ENCODE measurements around the gene RAP1GDS1.
"Not testable (repeated sequence)": the region's sequence is repeated elsewhere in the genome, so short reads cannot be mapped to it uniquely, and the experiment has no call there.

Gene RAP1GDS1

DNA sequence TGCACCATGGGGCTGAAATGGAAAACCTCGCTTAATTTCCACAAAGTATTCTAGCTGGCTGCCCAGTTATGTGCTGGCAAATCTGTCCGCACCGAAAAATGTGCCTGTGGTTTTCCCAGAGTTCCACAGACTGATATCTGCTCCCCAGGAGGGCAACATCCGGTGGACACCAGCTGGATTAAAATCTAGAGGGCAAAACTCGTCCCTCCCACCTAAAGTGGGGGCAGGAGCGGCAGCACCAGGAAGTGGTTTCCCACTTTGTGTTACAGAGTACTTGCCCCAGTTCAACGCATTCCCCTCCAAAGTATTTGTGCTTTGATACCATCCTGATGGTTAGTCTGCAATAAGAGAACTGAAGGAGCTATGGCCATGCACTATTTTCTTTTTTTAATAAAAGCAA lies 209.6 kb downstream of the RAP1GDS1 start:
- DNase-seq (ENCODE audit: extremely low spot score, insufficient read length, low read depth) (no peak), FAIRE-seq (no peak)

DNA sequence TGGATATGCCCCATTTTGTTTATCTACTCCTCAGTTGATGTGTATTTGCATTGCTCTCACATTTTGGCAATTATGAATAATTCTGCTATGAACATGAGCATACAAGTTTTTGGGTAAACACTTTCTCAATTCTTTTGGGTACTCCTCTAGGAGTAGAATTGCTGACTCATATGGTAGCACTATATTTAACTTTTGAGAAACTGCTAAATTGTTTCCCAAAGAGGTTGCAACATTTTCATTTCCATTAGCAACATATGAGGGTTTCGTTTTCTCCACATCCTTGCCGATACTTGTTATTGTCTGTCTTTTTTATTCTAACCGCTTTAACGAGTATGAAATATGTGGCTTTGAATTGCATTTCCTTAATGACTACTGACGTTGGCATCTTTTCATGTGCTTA lies 211.9 kb downstream of the RAP1GDS1 start:
- DNase-seq (ENCODE audit: extremely low spot score, insufficient read length, low read depth): no peak
- FAIRE-seq: no peak

DNA sequence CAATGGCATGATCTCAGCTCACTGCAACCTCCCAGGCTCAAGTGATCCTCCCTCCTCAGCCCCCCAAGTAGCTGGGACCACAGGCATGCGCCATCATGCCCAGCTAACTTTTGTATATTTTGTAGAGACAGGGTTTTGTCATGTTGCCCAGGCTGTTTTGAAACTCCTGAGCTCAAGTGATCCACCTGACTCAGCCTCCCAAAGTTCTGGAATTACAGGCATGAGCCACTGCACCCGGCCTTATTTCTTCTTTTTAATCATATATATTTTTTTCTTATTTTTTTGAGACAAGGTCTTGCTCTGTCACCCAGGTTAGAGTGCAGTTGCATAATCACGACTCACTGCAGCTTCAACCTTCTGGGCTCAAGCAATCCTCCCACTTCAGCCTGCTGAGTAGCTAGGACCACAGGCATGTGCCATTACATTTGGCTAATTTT lies 213.2 kb downstream of the RAP1GDS1 start:
- no peak for DNase-seq (ENCODE audit: extremely low spot score, insufficient read length, low read depth)
- no peak for FAIRE-seq

DNA sequence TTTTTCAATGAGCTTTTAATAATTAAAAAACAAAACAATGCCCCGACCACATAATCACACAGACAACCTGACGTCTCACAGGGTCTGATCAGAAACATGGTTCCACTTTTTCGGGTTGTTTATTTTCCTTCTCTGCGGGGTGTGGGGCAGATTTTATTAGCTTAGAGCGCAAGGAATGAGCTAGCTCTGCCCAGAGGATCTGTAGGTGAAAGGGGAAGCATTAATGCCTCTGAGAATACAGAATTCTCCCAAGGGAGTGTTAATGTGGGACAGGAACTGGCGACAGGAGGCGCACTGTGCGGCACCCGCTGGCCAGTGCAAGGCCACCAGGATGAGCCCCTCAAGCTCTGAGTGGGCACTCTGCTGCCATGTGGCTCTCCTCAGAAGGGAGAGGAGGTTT lies 215.7 kb downstream of the RAP1GDS1 start:
- no peak for FAIRE-seq

DNA sequence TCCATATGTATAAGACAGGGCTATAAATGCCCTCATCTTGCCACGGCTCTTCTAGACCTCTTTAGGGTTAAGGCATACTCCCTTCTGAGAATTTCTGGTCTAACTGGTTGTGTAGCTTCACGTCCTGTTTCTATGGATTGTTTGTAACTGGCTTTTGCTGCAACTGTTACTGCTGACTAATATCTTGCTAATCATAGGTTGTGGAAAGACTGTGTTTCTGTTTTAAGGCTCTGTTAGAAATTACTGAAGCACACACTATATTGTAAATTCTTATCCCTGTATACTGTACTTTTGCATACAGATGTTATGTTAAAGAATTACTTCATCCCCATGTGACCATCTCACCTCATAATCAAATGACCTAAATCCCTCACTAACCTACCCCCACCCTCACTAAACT lies 218.4 kb downstream of the RAP1GDS1 start:
- DNase-seq (ENCODE audit: extremely low spot score, insufficient read length, low read depth): not testable (repeated sequence)
- FAIRE-seq: peak; percentile 38

More for the DNA sequence above, 215.7 kb downstream of the RAP1GDS1 start:
- DNase-seq (ENCODE audit: extremely low spot score, insufficient read length, low read depth): no peak

DNA sequence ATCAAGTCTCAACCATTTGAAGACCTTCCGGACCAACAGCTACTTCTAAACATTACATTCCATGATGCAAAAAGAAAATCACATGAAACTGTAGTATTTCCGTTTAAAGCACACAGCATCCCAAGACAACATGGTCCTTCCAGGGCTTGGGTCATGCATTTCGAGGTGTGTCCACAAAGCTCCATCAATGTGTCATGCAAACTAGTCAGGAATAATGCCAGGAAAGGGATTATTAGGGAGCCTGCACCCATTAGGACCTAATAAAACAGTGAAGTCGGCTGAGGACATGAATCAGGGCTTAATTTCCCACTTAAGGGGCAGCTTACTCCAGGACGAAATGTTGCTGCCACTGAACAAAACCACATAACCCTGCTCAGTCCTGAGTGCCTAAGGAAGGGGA lies 219.4 kb downstream of the RAP1GDS1 start:
- FAIRE-seq (no peak), DNase-seq (ENCODE audit: extremely low spot score, insufficient read length, low read depth) (no peak)

DNA sequence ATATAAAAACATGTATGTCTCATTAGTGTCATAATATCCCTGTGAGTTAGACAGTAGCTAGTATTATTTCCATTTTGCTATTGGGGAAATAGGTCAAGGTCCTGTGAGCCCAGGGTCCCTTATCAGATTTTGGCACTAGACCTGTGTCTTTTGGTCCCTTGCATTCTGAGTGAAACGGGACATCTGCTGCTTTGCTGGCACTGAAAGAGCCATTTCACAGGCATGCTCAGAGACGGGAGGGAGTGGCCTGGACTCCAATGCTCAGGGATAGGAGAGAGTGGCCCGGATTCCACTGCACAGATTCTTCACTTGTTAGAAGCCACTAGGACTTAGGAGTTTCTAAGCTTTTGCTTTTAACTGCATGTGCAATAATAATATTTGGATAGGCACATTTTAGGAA lies 220.0 kb downstream of the RAP1GDS1 start:
- FAIRE-seq (no peak), DNase-seq (ENCODE audit: extremely low spot score, insufficient read length, low read depth) (no peak)

DNA sequence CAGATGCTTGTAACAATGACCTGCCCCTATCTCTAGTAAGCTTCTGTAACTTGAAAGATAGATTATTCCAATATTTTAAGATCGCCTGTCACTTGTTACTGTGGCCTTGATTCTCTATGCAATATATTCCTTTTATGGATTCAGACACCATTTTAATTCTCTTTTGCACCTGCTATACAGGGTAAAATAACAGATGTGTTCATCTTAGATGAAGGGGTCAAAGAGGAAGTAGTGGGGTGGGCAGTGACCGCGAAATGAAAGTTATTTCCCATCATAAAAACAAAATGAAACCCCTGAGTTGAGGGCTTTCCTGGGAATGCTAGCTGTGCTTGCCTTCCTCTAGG lies 221.3 kb downstream of the RAP1GDS1 start:
- FAIRE-seq: no peak

DNA sequence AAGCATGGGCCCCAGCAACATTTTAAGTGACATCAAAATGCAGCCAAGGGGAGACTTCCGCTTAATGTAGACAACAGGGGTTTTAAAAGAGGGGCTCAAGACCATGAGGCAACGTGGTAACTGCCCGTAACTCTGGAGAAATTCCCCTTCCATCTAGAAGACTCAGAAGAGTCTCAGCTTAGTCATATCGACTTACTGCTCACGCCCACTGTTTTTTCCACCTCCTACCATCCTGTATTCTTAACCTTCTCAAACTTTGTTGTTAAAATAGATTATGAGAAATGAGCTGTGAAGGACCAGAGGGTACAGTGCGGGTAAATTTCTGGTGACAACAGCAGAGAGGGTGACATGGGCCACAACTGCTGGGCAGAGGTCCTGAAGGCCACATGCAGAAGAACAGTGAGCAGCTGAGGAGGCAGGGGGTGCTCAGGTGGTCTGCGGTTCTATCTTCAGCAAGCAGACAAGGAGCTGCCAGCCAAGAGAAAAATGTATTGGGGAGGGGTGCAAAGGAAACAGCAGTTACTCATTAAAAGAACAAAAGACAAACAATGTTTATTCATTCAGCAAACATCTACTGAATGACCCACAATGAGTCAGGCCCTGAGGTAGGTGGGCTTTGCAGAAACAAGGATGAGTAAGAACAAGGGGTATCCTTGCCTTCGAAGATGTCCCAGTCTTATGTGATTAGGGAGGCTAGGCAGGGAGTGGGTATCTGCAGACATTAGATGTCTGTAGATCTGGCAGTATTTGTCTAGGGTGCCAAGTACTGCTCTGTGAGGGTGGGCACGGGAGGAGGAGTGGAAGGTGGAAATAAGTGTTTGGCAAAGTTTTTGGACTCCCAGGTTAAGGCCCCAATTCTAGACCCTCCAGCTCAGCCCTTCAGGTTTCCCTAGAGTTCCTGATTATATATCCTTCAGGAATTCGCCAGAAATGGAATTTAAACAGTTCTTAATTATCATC lies 221.9 kb downstream of the RAP1GDS1 start:
- peak; percentile 89 for FAIRE-seq
- DNase-seq (ENCODE audit: extremely low spot score, insufficient read length, low read depth): peak; percentile 23

More for the DNA sequence above, 221.3 kb downstream of the RAP1GDS1 start:
- no peak for DNase-seq (ENCODE audit: extremely low spot score, insufficient read length, low read depth)

DNA sequence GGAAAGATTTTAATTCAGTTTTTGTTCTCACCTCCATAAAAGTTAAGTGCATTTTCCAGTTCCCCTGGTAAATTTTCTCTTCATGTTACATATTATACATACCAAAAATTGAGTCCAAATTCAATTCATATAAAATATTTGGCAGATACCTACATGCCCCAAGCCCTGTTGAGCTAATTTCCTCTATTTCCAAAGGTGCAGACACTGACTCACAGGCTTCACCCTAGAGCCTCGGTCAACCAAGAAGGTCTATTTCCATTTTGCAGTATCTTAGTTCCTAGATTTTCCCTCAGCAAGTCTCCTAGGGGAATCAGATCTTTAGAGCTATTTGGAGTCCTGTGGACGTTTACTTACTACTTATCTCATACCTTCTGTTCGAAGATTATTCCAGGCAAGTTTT lies 222.8 kb downstream of the RAP1GDS1 start:
- no peak for DNase-seq (ENCODE audit: extremely low spot score, insufficient read length, low read depth)
- no peak for FAIRE-seq

DNA sequence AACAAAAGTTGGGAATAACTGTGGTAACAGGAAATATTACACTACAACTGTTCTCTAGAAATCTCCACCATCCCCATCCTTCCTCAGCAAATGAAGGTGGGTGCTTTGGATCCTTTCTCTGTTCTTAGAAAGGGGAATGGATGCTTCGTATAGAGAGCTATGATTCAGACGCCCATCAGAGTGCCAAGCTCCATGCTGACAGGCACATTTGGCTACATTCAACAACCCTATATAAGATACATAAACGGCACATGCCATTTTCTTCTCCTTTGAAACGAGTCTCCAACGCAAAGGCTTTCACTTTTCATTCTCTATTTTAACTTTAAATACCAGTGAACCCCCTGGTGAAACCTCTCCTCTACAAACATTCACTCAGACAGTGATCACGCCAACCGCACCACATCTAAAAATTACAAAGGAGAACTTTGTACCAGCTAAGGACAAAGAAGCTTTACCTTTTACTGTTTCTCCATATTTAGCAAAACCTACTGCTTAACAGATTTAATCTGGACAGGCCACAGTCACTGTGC lies 224.7 kb downstream of the RAP1GDS1 start:
- FAIRE-seq (no peak), DNase-seq (ENCODE audit: extremely low spot score, insufficient read length, low read depth) (no peak)

DNA sequence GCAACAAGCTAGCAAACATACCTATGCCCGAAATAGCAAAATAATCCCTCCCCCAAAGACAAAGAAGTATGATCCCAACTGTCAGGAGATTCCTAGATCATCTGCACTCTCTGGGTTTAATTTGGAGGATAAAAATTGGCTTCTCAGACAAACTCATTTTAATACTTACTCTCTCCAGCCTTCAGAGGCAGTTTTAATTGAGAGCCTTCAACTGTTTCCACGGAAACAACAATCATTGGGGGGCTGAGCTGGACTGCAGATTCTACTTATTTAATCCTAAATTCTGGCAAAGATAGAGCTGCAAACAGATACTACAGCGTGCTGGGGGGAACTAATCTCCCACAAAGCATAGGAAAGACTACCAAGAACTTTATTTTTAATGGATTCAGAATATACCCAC lies 229.1 kb downstream of the RAP1GDS1 start:
- no peak for FAIRE-seq
- DNase-seq (ENCODE audit: extremely low spot score, insufficient read length, low read depth): no peak

DNA sequence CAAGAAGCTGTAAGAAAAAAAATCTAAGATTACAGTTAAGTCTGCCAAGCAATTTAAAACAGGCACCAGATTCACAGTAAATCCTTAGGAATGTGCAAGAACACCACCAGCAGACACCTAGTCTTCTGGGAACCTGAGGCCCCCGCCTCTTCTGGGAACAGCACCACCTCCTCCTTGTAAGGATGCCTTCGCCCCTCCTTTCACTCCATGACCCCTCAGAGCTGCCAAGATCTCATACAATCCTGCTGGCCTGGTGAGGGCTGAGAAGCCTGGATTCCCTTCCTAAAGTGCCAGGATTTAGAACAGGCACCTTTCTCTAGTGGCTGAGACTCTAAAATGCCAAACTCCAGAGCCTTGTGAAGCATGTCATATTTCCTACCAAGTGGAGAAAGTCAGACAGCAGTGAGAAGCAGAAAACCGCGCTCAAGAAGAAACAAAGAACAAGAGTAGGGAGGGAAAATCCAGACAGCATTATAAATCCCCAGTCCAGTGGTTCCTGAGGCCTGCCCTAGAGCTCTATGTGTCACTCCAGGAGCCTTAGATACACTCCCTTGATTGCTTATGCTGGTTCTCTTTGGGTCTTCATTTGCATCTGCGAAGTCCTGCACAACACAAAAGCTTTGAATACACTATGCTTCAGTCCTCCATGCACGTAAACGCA lies 230.8 kb downstream of the RAP1GDS1 start:
- FAIRE-seq (no peak), DNase-seq (ENCODE audit: extremely low spot score, insufficient read length, low read depth) (no peak)

DNA sequence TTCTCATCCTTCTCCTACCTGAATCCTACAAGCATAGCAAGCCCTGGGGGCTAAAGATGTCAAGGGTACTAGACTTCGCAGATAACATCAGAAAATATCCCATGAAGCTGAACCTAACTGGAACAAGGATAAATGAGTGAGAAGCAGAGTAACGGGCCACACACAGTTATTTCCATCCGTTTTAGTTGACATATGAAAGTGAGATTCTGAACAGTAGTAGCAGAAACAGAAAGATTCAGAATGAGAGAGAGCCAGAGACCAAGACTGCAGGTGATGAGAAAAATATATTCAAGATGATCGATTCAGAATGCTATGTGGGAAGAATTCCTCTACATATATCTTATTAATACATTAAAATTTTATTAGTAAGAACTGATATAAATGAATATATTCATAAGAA lies 232.1 kb downstream of the RAP1GDS1 start:
- DNase-seq (ENCODE audit: extremely low spot score, insufficient read length, low read depth): no peak

More for the DNA sequence above, 232.1 kb downstream of the RAP1GDS1 start:
- no peak for FAIRE-seq
